K562 (cell line): ENCODE measurements around the gene CLSTN1. TPM values are rescaled to one million over a fixed set of nuclear protein-coding genes. Genes with fewer than 3 reads are reported as not detected.

Experiments
- ATAC-seq: fragments of 200-7000 bp; cut with Tn5 transposase; 3 replicates; pipeline ENCODE4 v1.9.1; 2020; ENCODE audit warnings: moderate library complexity
- BruUV-seq: library from RNA; stranded (reverse); fragments of 400-500 nt; replicated peaks from 2 replicates; lab custom pipeline; 2021; lab: Mats Ljungman, UMichigan
- CTCF ChIA-PET: fragments of 300-600 bp; formaldehyde crosslinking; extraction: SDS; loops from one replicate; lab custom pipeline; 2021; ENCODE audit warnings: low intra/inter-chr PET ratio; lab: Yijun Ruan, JAX
- POLR2A ChIA-PET: fragments of 300-600, 350-650 bp; sonication (Branson Sonifier 250); formaldehyde crosslinking; extraction: SDS; loops from one replicate; lab custom pipeline; 2021; ENCODE audit warnings: antibody characterized with exemption, inconsistent platforms; lab: Yijun Ruan, JAX
- DNase-seq, 4 experiments: peaks; one replicate each; pipeline versions ENCODE4 v3.0.0 to v3.0.0-alpha.2; 2011 to 2018; ENCODE audit warnings: low spot score in 3 of 4, mixed read lengths in 3 of 4; ENCODE audit errors: extremely low read depth in 1 of 4
- FAIRE-seq: peaks from 2 replicates; lab custom pipeline; 2011; peaks lifted over from hg19 to GRCh38; lab: Jason Lieb, UNC
- H2AFZ ChIP-seq: 2 replicates; pipeline ENCODE4 v1.6.0; 2011; ENCODE audit warnings: low read depth, low read length, control low read depth, inconsistent platforms
- H3K27ac ChIP-seq: fragments of 200-600 bp; 3 replicates; pipeline ENCODE4 v1.8.0; 2011; ENCODE audit warnings: low read depth, mild to moderate bottlenecking, control low read depth, inconsistent platforms, low read length, moderate library complexity, mixed read lengths; ENCODE audit errors: extremely low read depth
- H3K27me3 ChIP-seq, 2 experiments: fragments of 300-600 bp in 1 of 2; 2 replicates in 1 of 2; 3 replicates in 1 of 2; pipeline versions ENCODE4 v1.6.0 to v1.8.0; 2011; ENCODE audit warnings: inconsistent platforms in 2 of 2, low read length in 2 of 2, mild to moderate bottlenecking in 1 of 2, mixed read lengths in 1 of 2, moderate library complexity in 1 of 2; ENCODE audit not compliant: control insufficient read depth in 2 of 2, insufficient read depth in 2 of 2
- H3K36me3 ChIP-seq: fragments of 300-600 bp; 3 replicates; pipeline ENCODE4 v1.8.0; 2011; ENCODE audit warnings: mild to moderate bottlenecking, low read length, inconsistent platforms; ENCODE audit not compliant: control insufficient read depth, insufficient read depth
- H3K4me1 ChIP-seq, 2 experiments: fragments of 200-600 bp in 1 of 2; replicated peaks in 1 of 2; 2 replicates in 1 of 2; 3 replicates in 1 of 2; pipeline versions ENCODE4 v1.5.1 to v1.8.0; 2011; ENCODE audit warnings: inconsistent platforms in 2 of 2, low read length in 2 of 2, mild to moderate bottlenecking in 1 of 2, mixed read lengths in 1 of 2, moderate library complexity in 1 of 2; ENCODE audit not compliant: control insufficient read depth in 2 of 2, insufficient read depth in 2 of 2
- H3K4me2 ChIP-seq: 2 replicates; pipeline ENCODE4 v1.6.1; 2011; ENCODE audit warnings: low read length, control low read depth, inconsistent platforms, mixed read lengths; ENCODE audit not compliant: insufficient read depth
- H3K4me3 ChIP-seq: fragments of 200-600 bp; sonication (generic), shearing (Covaris generic); 2 replicates; pipeline ENCODE4 v1.5.1; 2016; ENCODE audit warnings: control low read depth, inconsistent platforms
- H3K79me2 ChIP-seq: fragments of 200-600 bp; 3 replicates; pipeline ENCODE4 v1.8.0; 2011; ENCODE audit warnings: low read length, inconsistent platforms; ENCODE audit not compliant: control insufficient read depth, insufficient read depth
- H3K9ac ChIP-seq, 2 experiments: 2 replicates each; pipeline versions ENCODE4 v1.6.0 to v1.6.1; 2011; ENCODE audit warnings: low read depth in 2 of 2, low read length in 2 of 2, control low read depth in 1 of 2, inconsistent platforms in 1 of 2, mild to moderate bottlenecking in 1 of 2, mixed read lengths in 1 of 2; ENCODE audit not compliant: insufficient read depth in 1 of 2
- H3K9me1 ChIP-seq: one replicate; pipeline ENCODE4 v1.6.0; 2011; ENCODE audit warnings: inconsistent platforms, mild to moderate bottlenecking, low read length, moderate library complexity; ENCODE audit not compliant: control insufficient read depth, insufficient read depth
- H3K9me3 ChIP-seq: replicated peaks from 2 replicates; pipeline ENCODE4 v1.5.1; 2011; ENCODE audit warnings: low read depth, low read length, inconsistent platforms; ENCODE audit not compliant: control insufficient read depth, insufficient read depth
- H4K20me1 ChIP-seq: replicated peaks from 2 replicates; pipeline ENCODE4 v1.6.1; 2011; ENCODE audit warnings: low read length, inconsistent platforms, mixed read lengths; ENCODE audit not compliant: control insufficient read depth, insufficient read depth
- GABPB2 ChIP-seq: fragments of 250-450 bp; sonication (Bioruptor Pico); conservative IDR thresholded peaks from 2 replicates; pipeline ENCODE4 v1.5.1; 2021; ENCODE audit warnings: mild to moderate bottlenecking
- KLF6 ChIP-seq: fragments of 250-450 bp; sonication (Bioruptor Pico); IDR thresholded peaks from 2 replicates; pipeline ENCODE4 v1.4.0; 2020; ENCODE audit warnings: mild to moderate bottlenecking, moderate library complexity, borderline replicate concordance
- NCOA2 ChIP-seq, 2 experiments: fragments of 450-650 bp; IDR thresholded peaks; 2 replicates each; pipeline ENCODE4 v1.6.1; 2018; ENCODE audit warnings: mild to moderate bottlenecking in 2 of 2, moderate library complexity in 1 of 2; ENCODE audit not compliant: partially characterized antibody in 2 of 2
- RAD21 ChIP-seq, 2 experiments: fragments of 250-450 bp in 1 of 2; fragments of 450-650 bp in 1 of 2; sonication (Bioruptor Pico) in 1 of 2; formaldehyde crosslinking in 1 of 2; IDR thresholded peaks in 1 of 2; conservative IDR thresholded peaks in 1 of 2; 2 replicates each; pipeline versions ENCODE4 v1.4.0 to v1.8.0; 2020 to 2022; ENCODE audit warnings: mild to moderate bottlenecking in 2 of 2, moderate library complexity in 1 of 2
- RFX5 ChIP-seq: IDR thresholded peaks from 2 replicates; pipeline ENCODE4 v1.6.1; 2011; ENCODE audit warnings: low read depth, mild to moderate bottlenecking, improper control_type of control experiment, low read length
- SLC30A9 ChIP-seq: fragments of 250-450 bp; sonication (Bioruptor Pico); IDR thresholded peaks from 2 replicates; pipeline ENCODE4 v1.8.0; 2022; ENCODE audit warnings: mild to moderate bottlenecking, moderate library complexity
- ZNF224 ChIP-seq: sonication (generic); formaldehyde crosslinking; IDR thresholded peaks from 2 replicates; pipeline ENCODE4 v1.8.0; 2022; ENCODE audit warnings: mild to moderate bottlenecking, missing genetic modification reagents
- ZNF232 ChIP-seq: sonication (generic); formaldehyde crosslinking; IDR thresholded peaks from 2 replicates; pipeline ENCODE4 v1.8.0; 2022; ENCODE audit warnings: mild to moderate bottlenecking, missing genetic modification reagents
- ZNF57 ChIP-seq: fragments of 450-650 bp; formaldehyde crosslinking; IDR thresholded peaks from 2 replicates; pipeline ENCODE4 v1.4.0; 2020; ENCODE audit warnings: mild to moderate bottlenecking, moderate library complexity
- WGBS: fragments of 100-300 bp; shearing (Covaris generic); methylation state at CpG from one replicate; pipeline ENCODE4 v1.1.6; 2016; ENCODE audit warnings: low coverage, mixed read lengths; ENCODE audit not compliant: insufficient coverage; ENCODE audit errors: missing lambda C conversion rate; 5-methylcytosine and 5-hydroxymethylcytosine counted together
- in situ Hi-C: fragments of 300-500 bp; cut with MboI; formaldehyde crosslinking; loops from 4 replicates; pipeline ENCODE4 v1.15.0; 2018; ENCODE audit warnings: inconsistent platforms, mixed read lengths
- intact Hi-C: fragments of 100-400 bp; cut with micrococcal nuclease; formaldehyde crosslinking; loops from 2 replicates; pipeline ENCODE4 v1.14.2; 2022
- polyA plus RNA-seq, 8 experiments: library from polyadenylated mRNA; depleted of rRNA in 4 of 8; stranded (reverse) in 5 of 8; unstranded in 3 of 8; fragments of >200 nt; fragmentation: Nextera tagmentation in 2 of 8; fragmentation: Illumina TruSeq in 1 of 8; extraction: Ambion mirVana in 2 of 8; extraction: Trizol in 1 of 8; gene quantifications; 2 replicates each; pipeline versions ENCODE4 v1.2.1 to v1.2.3, GENCODE V29; 2011 to 2014; ENCODE audit warnings: inconsistent platforms in 1 of 8, missing spikeins in 1 of 8
- total RNA-seq, 7 experiments: library from RNA; depleted of rRNA in 6 of 7; stranded (reverse); fragments of >200 nt in 6 of 7; fragmentation: Illumina TruSeq in 2 of 7; extraction: Trizol in 2 of 7; gene quantifications; 2 replicates each; pipeline versions ENCODE4 v1.2.1 to v1.2.3, GENCODE V29; 2011 to 2021; ENCODE audit warnings: low replicate concordance in 1 of 7
- TF ChIP-seq, protein P1 (sequence below): fragments of 250-450 bp; sonication (Bioruptor Pico); IDR thresholded peaks from 2 replicates; pipeline ENCODE4 v1.8.0; 2022; ENCODE audit warnings: inconsistent platforms
- TF ChIP-seq, protein P2 (sequence below): fragments of 250-450 bp; sonication (Bioruptor Pico); IDR thresholded peaks from 2 replicates; pipeline ENCODE4 v1.4.0; 2020; ENCODE audit warnings: mild to moderate bottlenecking, moderate library complexity, borderline replicate concordance
- TF ChIP-seq, protein P3 (sequence below): sonication (generic); formaldehyde crosslinking; IDR thresholded peaks from 2 replicates; pipeline ENCODE4 v1.9.0; 2022; ENCODE audit warnings: mild to moderate bottlenecking, missing genetic modification reagents

Gene CLSTN1
- total and polyA plus RNA-seq, 9 of the 15 experiments (the other 6 are each of a cell fraction or from before 2014, with no cell fraction given) = 1.1 to 32.5 (median 13.3) TPM

DNA sequence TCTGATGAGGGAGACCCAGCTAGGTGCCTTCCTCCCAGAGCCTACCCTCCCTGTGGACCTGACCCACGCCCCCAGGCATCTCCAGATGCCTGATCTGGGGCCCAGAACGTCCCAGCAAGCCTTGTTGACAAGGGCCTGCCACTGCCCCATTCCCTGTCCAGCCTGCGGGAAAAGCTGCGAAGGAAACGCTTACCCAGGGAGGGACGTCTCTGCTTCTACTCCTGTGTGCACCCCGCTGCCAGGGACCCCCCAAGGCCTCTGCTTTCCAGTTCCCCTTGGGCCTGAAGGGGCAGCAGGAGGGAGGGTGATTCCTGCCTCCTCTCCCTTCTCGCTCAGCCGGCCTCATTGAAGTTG, 11.6 kb upstream of the CLSTN1 start:
- H4K20me1 ChIP-seq = peaks cover 3% of the 10 kb centered on the region; the same call in 1 of the 2 replicates
- no peaks in the 10 kb centered on the region for H3K36me3 ChIP-seq
- peaks cover 0 to 10% of the 10 kb centered on the region in 2 experiments; a peak in 1 of 5 replicates for H3K4me1 ChIP-seq
- WGBS = 4% methylated on average over 7 of the region's 9 CpGs
- H3K9ac ChIP-seq = peak overlapping the region in 1 of 2 experiments; percentile 57; a peak in 1 of 4 replicates
- CTCF ChIA-PET = no interaction called here
- POLR2A ChIA-PET = interaction anchor here (0.6 to 1.1 kb wide), 3 partner anchors 9 to 1518 kb away, joined by 3 read pairs; no protein-coding TSS in a partner anchor
- intact Hi-C loops (no loop called here), in situ Hi-C loops (no loop called here)
- H3K9me3 ChIP-seq = no peaks in the 10 kb centered on the region
- ATAC-seq = no peak
- H3K79me2 ChIP-seq = no peaks in the 10 kb centered on the region
- DNase-seq = peak in 1 of 4 experiments; percentile 7
- peaks cover 47 to 74% of the 10 kb centered on the region in 2 experiments for H3K27me3 ChIP-seq
- FAIRE-seq = no peak
- H3K27ac ChIP-seq = no peak overlapping the region
- no peak overlapping the region for H3K4me2 ChIP-seq
- TF ChIP-seq ZNF224 (CRISPR knock-in tag) = no peak
- no peak for TF ChIP-seq NCOA2 (IDR thresholded peaks at IDR 0.05; ENCODE audit: partially characterized antibody in 2 of 2)
- TF ChIP-seq ZNF232 (CRISPR knock-in tag) = no peak
- no peak for TF ChIP-seq GABPB2
- TF ChIP-seq RAD21 (CRISPR knock-in tag; conservative IDR thresholded peaks at IDR 0.05 in 1 of 2, IDR thresholded peaks at IDR 0.05 in 1 of 2) = no peak
- TF ChIP-seq, protein P1, sequence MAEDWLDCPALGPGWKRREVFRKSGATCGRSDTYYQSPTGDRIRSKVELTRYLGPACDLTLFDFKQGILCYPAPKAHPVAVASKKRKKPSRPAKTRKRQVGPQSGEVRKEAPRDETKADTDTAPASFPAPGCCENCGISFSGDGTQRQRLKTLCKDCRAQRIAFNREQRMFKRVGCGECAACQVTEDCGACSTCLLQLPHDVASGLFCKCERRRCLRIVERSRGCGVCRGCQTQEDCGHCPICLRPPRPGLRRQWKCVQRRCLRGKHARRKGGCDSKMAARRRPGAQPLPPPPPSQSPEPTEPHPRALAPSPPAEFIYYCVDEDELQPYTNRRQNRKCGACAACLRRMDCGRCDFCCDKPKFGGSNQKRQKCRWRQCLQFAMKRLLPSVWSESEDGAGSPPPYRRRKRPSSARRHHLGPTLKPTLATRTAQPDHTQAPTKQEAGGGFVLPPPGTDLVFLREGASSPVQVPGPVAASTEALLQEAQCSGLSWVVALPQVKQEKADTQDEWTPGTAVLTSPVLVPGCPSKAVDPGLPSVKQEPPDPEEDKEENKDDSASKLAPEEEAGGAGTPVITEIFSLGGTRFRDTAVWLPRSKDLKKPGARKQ = no peak
- no peak for TF ChIP-seq SLC30A9 (CRISPR knock-in tag)
- TF ChIP-seq KLF6 (CRISPR knock-in tag) = no peak
- TF ChIP-seq RFX5 = no peak
- TF ChIP-seq, protein P2, sequence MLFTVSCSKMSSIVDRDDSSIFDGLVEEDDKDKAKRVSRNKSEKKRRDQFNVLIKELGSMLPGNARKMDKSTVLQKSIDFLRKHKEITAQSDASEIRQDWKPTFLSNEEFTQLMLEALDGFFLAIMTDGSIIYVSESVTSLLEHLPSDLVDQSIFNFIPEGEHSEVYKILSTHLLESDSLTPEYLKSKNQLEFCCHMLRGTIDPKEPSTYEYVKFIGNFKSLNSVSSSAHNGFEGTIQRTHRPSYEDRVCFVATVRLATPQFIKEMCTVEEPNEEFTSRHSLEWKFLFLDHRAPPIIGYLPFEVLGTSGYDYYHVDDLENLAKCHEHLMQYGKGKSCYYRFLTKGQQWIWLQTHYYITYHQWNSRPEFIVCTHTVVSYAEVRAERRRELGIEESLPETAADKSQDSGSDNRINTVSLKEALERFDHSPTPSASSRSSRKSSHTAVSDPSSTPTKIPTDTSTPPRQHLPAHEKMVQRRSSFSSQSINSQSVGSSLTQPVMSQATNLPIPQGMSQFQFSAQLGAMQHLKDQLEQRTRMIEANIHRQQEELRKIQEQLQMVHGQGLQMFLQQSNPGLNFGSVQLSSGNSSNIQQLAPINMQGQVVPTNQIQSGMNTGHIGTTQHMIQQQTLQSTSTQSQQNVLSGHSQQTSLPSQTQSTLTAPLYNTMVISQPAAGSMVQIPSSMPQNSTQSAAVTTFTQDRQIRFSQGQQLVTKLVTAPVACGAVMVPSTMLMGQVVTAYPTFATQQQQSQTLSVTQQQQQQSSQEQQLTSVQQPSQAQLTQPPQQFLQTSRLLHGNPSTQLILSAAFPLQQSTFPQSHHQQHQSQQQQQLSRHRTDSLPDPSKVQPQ = no peak
- TF ChIP-seq ZNF57 (CRISPR knock-in tag) = no peak
- TF ChIP-seq, protein P3, sequence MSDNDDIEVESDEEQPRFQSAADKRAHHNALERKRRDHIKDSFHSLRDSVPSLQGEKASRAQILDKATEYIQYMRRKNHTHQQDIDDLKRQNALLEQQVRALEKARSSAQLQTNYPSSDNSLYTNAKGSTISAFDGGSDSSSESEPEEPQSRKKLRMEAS (CRISPR knock-in tag) = no peak
- H3K9me1 ChIP-seq = no peaks in the 10 kb centered on the region
- H3K4me3 ChIP-seq = no peak overlapping the region
- BruUV-seq = no TSS peak
- no peak overlapping the region for H2AFZ ChIP-seq
